ENCODE results near the gene AIP.

AIP gene

GRCh38 chr11:67439321-67440228 lies 43.3 kb upstream of the AIP start:
- peaks cover 48% of the 10 kb centered on the region for H3K4me1 ChIP-seq (ENCODE audit: control insufficient read depth, insufficient read depth, low read length)
- H3K9me3 ChIP-seq (ENCODE audit: control insufficient read depth, low read length), result no peaks in the 10 kb centered on the region
- H3K4me3 ChIP-seq (ENCODE audit: low read length), result no peak overlapping the region
- H3K36me3 ChIP-seq (ENCODE audit: control insufficient read depth, insufficient read depth, low read length), result peaks cover 28% of the 10 kb centered on the region
- no peaks in the 10 kb centered on the region for H3K27me3 ChIP-seq (ENCODE audit: control insufficient read depth, insufficient read depth, low read length)
- no peak overlapping the region for H3K9ac ChIP-seq (ENCODE audit: low read length)

GRCh38 chr11:67440229-67441097 lies 42.4 kb upstream of the AIP start:
- no peaks in the 10 kb centered on the region for H3K9me3 ChIP-seq (ENCODE audit: control insufficient read depth, low read length)
- H3K4me1 ChIP-seq (ENCODE audit: control insufficient read depth, insufficient read depth, low read length), result peaks cover 48% of the 10 kb centered on the region
- H3K4me3 ChIP-seq (ENCODE audit: low read length), result no peak overlapping the region
- H3K27me3 ChIP-seq (ENCODE audit: control insufficient read depth, insufficient read depth, low read length), result no peaks in the 10 kb centered on the region
- no peak overlapping the region for H3K9ac ChIP-seq (ENCODE audit: low read length)
- H3K36me3 ChIP-seq (ENCODE audit: control insufficient read depth, insufficient read depth, low read length), result peaks cover 26% of the 10 kb centered on the region

GRCh38 chr11:67441098-67441563 lies 41.7 kb upstream of the AIP start:
- Histone ChIP-seq H3K9ac (ENCODE audit: low read length) (no peak overlapping the region), H3K36me3 (ENCODE audit: control insufficient read depth, insufficient read depth, low read length) (peaks cover 26% of the 10 kb centered on the region), H3K4me3 (ENCODE audit: low read length) (no peak overlapping the region), H3K9me3 (ENCODE audit: control insufficient read depth, low read length) (no peaks in the 10 kb centered on the region), H3K27me3 (ENCODE audit: control insufficient read depth, insufficient read depth, low read length) (no peaks in the 10 kb centered on the region), H3K4me1 (ENCODE audit: control insufficient read depth, insufficient read depth, low read length) (peaks cover 45% of the 10 kb centered on the region)

GRCh38 chr11:67441731-67442351 lies 41.0 kb upstream of the AIP start:
- H3K9ac ChIP-seq (ENCODE audit: low read length), result peak overlapping the region; percentile 91
- H3K4me3 ChIP-seq (ENCODE audit: low read length), result peak overlapping the region; percentile 61
- peaks cover 45% of the 10 kb centered on the region for H3K4me1 ChIP-seq (ENCODE audit: control insufficient read depth, insufficient read depth, low read length)
- H3K27me3 ChIP-seq (ENCODE audit: control insufficient read depth, insufficient read depth, low read length), result no peaks in the 10 kb centered on the region
- H3K9me3 ChIP-seq (ENCODE audit: control insufficient read depth, low read length), result no peaks in the 10 kb centered on the region
- peaks cover 26% of the 10 kb centered on the region for H3K36me3 ChIP-seq (ENCODE audit: control insufficient read depth, insufficient read depth, low read length)

- H3K36me3 ChIP-seq (ENCODE audit: control insufficient read depth, insufficient read depth, low read length), result peaks cover 26% of the 10 kb centered on the region
- peaks cover 45% of the 10 kb centered on the region for H3K4me1 ChIP-seq (ENCODE audit: control insufficient read depth, insufficient read depth, low read length)
- H3K9me3 ChIP-seq (ENCODE audit: control insufficient read depth, low read length), result no peaks in the 10 kb centered on the region
- H3K9ac ChIP-seq (ENCODE audit: low read length), result peak overlapping the region; percentile 91
- H3K27me3 ChIP-seq (ENCODE audit: control insufficient read depth, insufficient read depth, low read length), result no peaks in the 10 kb centered on the region
- peak overlapping the region; percentile 61 for H3K4me3 ChIP-seq (ENCODE audit: low read length)
These were observed 40.1 kb upstream of the AIP start for GRCh38 chr11:67442504-67443404.

GRCh38 chr11:67445515-67445914 lies 37.3 kb upstream of the AIP start:
- Histone ChIP-seq H3K4me1 (ENCODE audit: control insufficient read depth, insufficient read depth, low read length) (peaks cover 32% of the 10 kb centered on the region), H3K4me3 (ENCODE audit: low read length) (no peak overlapping the region), H3K9me3 (ENCODE audit: control insufficient read depth, low read length) (no peaks in the 10 kb centered on the region), H3K27me3 (ENCODE audit: control insufficient read depth, insufficient read depth, low read length) (no peaks in the 10 kb centered on the region), H3K9ac (ENCODE audit: low read length) (no peak overlapping the region), H3K36me3 (ENCODE audit: control insufficient read depth, insufficient read depth, low read length) (peaks cover 12% of the 10 kb centered on the region)

- Histone ChIP-seq H3K4me3 (ENCODE audit: low read length) (no peak overlapping the region), H3K36me3 (ENCODE audit: control insufficient read depth, insufficient read depth, low read length) (no peaks in the 10 kb centered on the region), H3K9me3 (ENCODE audit: control insufficient read depth, low read length) (no peaks in the 10 kb centered on the region), H3K9ac (ENCODE audit: low read length) (no peak overlapping the region), H3K27me3 (ENCODE audit: control insufficient read depth, insufficient read depth, low read length) (no peaks in the 10 kb centered on the region), H3K4me1 (ENCODE audit: control insufficient read depth, insufficient read depth, low read length) (peaks cover 21% of the 10 kb centered on the region)
These were observed 34.6 kb upstream of the AIP start for GRCh38 chr11:67448220-67448609.

- H3K4me3 ChIP-seq (ENCODE audit: low read length), result no peak overlapping the region
- H3K36me3 ChIP-seq (ENCODE audit: control insufficient read depth, insufficient read depth, low read length), result no peaks in the 10 kb centered on the region
- H3K9me3 ChIP-seq (ENCODE audit: control insufficient read depth, low read length), result no peaks in the 10 kb centered on the region
- H3K9ac ChIP-seq (ENCODE audit: low read length), result no peak overlapping the region
- peaks cover 15% of the 10 kb centered on the region for H3K4me1 ChIP-seq (ENCODE audit: control insufficient read depth, insufficient read depth, low read length)
- peaks cover 3% of the 10 kb centered on the region for H3K27me3 ChIP-seq (ENCODE audit: control insufficient read depth, insufficient read depth, low read length)
These were observed 33.5 kb upstream of the AIP start for GRCh38 chr11:67449116-67449844.

GRCh38 chr11:67450796-67451657 lies 31.8 kb upstream of the AIP start:
- Histone ChIP-seq H3K27me3 (ENCODE audit: control insufficient read depth, insufficient read depth, low read length) (peaks cover 5% of the 10 kb centered on the region), H3K9me3 (ENCODE audit: control insufficient read depth, low read length) (no peaks in the 10 kb centered on the region), H3K4me1 (ENCODE audit: control insufficient read depth, insufficient read depth, low read length) (peaks cover 13% of the 10 kb centered on the region), H3K36me3 (ENCODE audit: control insufficient read depth, insufficient read depth, low read length) (no peaks in the 10 kb centered on the region), H3K9ac (ENCODE audit: low read length) (no peak overlapping the region), H3K4me3 (ENCODE audit: low read length) (no peak overlapping the region)

- Histone ChIP-seq H3K27me3 (ENCODE audit: control insufficient read depth, insufficient read depth, low read length) (peaks cover 5% of the 10 kb centered on the region), H3K4me3 (ENCODE audit: low read length) (no peak overlapping the region), H3K36me3 (ENCODE audit: control insufficient read depth, insufficient read depth, low read length) (no peaks in the 10 kb centered on the region), H3K9ac (ENCODE audit: low read length) (no peak overlapping the region), H3K4me1 (ENCODE audit: control insufficient read depth, insufficient read depth, low read length) (peaks cover 13% of the 10 kb centered on the region), H3K9me3 (ENCODE audit: control insufficient read depth, low read length) (no peaks in the 10 kb centered on the region)
These were observed 31.2 kb upstream of the AIP start for GRCh38 chr11:67451658-67451976.

Data from mucosa of stomach (tissue), 1 donor.